GM12865 (cell line): Measurements from ENCODE around the gene CLDN11.

Experiments used
- DNase-seq: peaks from one replicate; pipeline ENCODE4 v3.0.0; 2010; ENCODE audit warnings: low read depth
- H3K4me3 ChIP-seq: 2 replicates; pipeline ENCODE4 v1.5.1; 2011; ENCODE audit warnings: mild to moderate bottlenecking, low read depth, low read length, control low read depth
- CTCF ChIP-seq: IDR thresholded peaks from 2 replicates; pipeline ENCODE4 v1.5.1; 2011; ENCODE audit warnings: low read length, control low read depth, low read depth, inconsistent platforms; ENCODE audit not compliant: insufficient read depth; ENCODE audit errors: missing control alignments

Gene CLDN11

GRCh38 chr3:170448584-170448983 lies 29.9 kb downstream of the CLDN11 start:
- no peak for DNase-seq
- H3K4me3 ChIP-seq = no peak overlapping the region
- TF ChIP-seq CTCF = no peak

DNA sequence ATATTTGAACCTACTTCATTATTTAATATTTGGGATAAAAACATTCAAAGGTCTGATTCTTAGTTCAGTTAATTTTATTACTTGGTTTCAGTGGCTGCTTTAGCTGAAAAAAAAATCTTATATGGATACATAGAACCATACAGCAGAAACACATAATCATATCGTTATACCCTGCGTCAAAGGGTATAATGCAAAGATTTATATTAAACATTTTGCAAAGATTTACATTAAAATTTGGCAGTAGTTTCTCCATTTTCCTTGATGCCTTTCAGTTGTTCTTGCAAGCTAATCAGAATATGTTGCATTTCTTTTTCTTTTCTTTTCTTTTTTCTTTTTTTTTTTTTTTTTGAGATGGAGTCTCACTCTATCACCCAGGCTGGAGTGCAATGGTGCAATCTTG lies 31.4 kb downstream of the CLDN11 start:
- no peak for TF ChIP-seq CTCF
- no peak overlapping the region for H3K4me3 ChIP-seq
- no peak for DNase-seq

DNA sequence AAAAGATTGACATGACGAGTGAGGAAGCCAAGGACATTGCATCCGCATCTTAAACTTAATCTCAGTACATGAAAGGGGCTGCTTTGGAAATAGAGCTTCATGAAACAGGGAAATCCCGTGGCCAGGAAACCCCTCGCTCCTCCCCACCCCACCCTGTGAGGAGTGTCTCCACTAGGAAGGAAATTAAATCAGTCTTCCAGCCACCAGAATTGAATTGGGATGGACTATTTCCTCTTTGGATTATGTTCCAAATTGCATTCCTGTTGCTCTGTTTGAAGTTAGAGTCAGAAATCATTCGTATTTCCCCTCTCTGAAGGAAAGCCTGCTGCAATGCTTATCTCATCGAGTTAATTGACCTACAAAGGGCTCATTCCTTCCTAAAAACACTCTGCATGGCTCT lies 35.8 kb downstream of the CLDN11 start:
- TF ChIP-seq CTCF = no peak
- DNase-seq = no peak
- H3K4me3 ChIP-seq = no peak overlapping the region

- no peak for DNase-seq
- TF ChIP-seq CTCF = no peak
- no peak overlapping the region for H3K4me3 ChIP-seq
Observed at GRCh38 chr3:170458285-170458684, 39.6 kb downstream of the CLDN11 start.

GRCh38 chr3:170463011-170463410 lies 44.3 kb downstream of the CLDN11 start:
- H3K4me3 ChIP-seq = no peak overlapping the region
- TF ChIP-seq CTCF = no peak
- DNase-seq = no peak

GRCh38 chr3:170465955-170466354 lies 47.3 kb downstream of the CLDN11 start:
- no peak for TF ChIP-seq CTCF
- DNase-seq = no peak

GRCh38 chr3:170467007-170467406 lies 48.3 kb downstream of the CLDN11 start:
- no peak for DNase-seq
- no peak overlapping the region for H3K4me3 ChIP-seq
- TF ChIP-seq CTCF = no peak

More at GRCh38 chr3:170465955-170466354, 47.3 kb downstream of the CLDN11 start:
- H3K4me3 ChIP-seq = no peak overlapping the region
